HCEC 1CT (cell line): ENCODE results near the gene STIP1.

Source experiments
- DNase-seq: peaks from one replicate; pipeline ENCODE4 v3.0.0-alpha.2; 2017

The STIP1 gene

GRCh38 chr11:64185693-64186491, at the start of gene STIP1:
TSS of gene STIP1 (plus strand) at chr11:64186171. CDS start at chr11:64186262, 91 bp downstream.
- DNase-seq: peak; percentile 100

GRCh38 chr11:64136765-64137441, 49.1 kb upstream of the STIP1 start:
- DNase-seq: no peak

GRCh38 chr11:64138398-64138797, 47.6 kb upstream of the STIP1 start:
- no peak for DNase-seq

GRCh38 chr11:64139049-64139448, 46.9 kb upstream of the STIP1 start:
- no peak for DNase-seq

GRCh38 chr11:64140082-64140481, 45.9 kb upstream of the STIP1 start:
- DNase-seq: no peak

DNA sequence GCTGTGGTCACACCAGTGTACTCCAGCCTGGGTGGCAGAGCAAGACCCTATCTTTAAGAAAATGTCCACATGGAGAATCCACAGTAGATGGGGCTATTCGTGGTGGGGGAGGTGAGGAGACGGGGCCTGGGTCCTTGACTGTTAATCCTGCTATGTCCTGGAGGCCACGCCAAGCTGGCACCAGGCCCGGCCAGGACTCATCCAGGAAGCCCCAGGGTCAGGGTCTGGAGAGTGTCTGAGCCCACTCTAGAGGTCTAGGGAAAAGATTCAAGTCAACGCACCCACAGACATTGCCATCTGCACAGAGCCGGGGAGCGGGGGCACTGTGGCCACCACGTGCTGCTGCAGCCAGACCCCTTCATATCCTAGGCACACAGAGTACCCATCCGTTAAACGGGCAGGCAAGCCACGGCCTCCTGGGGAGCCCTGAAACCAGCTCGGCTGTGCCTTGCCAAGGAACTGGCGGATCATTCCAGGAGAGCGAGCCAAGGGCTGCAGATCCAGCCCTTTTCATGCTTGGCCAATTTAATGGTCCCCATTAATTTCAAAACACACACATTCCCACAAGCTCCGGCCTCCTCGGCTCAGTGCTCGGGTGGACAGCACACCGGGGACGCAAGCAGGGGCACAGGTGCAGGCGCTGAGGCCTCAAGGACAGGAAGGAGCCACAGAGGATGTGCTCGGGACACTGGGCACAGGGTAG, 44.7 kb upstream of the STIP1 start:
- DNase-seq: no peak

GRCh38 chr11:64144587-64145472, 41.1 kb upstream of the STIP1 start:
- no peak for DNase-seq

- no peak for DNase-seq
Observed at GRCh38 chr11:64146036-64146955, 39.7 kb upstream of the STIP1 start.

DNA sequence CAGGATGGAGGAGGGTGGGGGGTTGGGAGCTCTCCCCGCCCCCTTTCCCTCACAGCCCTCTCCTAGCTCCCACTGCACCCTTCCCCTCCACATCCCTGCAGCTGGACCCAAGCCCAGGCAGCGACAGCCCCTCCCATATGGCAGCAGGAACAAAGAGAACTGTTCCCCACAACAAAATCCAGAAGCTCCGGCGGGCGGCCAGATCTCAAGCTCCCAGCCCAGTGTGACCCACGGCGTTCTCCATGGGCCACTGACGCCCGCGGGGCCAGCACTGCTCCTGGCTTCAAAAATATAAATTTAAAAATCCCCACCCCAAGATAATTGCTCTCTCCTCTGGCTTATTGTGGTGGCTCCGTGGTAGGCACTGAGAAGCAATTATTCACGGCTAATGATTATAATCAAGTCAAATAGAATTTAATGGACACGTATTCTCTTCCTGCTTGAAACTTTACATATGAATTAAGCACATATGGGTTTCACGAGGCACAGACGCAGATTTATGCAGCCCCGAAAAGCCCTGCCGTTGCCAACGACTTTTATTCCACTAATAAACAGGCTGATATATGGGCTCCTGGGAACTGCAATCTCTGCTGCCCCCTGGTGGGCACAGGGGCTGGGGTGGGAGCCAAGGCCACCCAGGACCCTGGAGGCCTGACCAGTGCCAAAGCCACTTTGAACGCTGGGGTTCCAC, 37.6 kb upstream of the STIP1 start:
- DNase-seq: peak; percentile 36

- DNase-seq: no peak
Observed at GRCh38 chr11:64148917-64149617, 36.9 kb upstream of the STIP1 start.

DNA sequence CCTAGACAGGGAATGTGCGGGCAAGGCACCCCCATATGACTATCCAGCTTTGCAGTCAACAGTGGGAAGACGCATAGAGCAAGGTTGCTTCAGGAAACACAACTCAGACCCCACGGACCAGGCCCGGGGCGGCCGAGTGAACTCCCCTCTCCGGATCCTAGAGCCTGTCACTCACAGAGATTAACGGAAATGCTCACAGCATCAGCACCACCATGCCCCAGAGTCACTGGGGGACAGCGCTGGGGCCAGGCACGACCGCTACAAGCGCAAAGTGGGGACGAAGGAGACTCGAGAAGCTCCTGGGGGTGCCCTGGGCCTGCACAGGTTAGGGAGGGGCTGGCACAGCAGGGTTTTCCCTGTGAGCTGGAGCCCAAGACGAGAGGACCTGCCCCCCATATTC, 35.9 kb upstream of the STIP1 start:
- no peak for DNase-seq

GRCh38 chr11:64150481-64151239, 35.3 kb upstream of the STIP1 start:
- no peak for DNase-seq

GRCh38 chr11:64151337-64151736, 34.6 kb upstream of the STIP1 start:
- DNase-seq: no peak

- DNase-seq: peak; percentile 40
Observed at GRCh38 chr11:64152841-64153691, 32.9 kb upstream of the STIP1 start.

- DNase-seq: no peak
Observed at GRCh38 chr11:64153812-64154211, 32.2 kb upstream of the STIP1 start.

GRCh38 chr11:64156235-64157011, 29.5 kb upstream of the STIP1 start:
- DNase-seq: no peak

DNA sequence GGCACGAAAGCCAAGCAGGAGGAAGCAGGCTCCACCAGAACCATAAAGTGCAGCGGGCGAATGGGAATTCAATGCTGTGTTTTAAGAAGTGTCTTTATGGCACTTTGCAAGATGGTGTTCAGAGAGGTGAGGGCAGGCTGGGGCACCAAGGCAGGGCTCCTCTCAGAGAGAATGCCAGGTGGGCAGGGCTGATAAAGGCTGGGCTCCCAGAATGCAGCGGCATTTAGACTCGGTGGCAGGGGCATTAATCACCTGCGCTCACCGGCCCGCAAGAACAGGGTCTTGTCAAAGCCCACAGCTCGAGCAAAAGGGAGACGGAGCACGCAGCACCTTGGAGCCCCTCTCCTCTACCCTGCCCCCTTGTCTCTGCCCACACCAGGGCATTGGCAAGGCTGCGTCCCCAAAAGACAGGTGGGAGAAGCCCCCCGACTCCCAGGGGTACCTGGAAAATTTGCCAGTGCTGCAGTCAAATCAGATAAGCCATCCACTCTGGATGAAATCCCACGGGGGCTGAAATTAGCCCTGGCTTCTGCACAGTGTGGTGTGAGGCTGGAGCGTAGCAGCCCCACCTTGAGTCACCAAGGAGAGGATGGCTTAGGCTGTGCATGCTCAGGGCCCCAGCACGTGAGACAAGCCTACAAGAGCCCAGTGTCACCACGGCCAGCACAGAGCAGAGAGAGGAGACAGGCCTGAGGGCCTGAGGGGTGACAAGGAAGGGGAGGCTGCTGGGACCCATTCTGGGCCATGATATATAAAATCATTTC, 28.2 kb upstream of the STIP1 start:
- DNase-seq: no peak
